ENCODE results near the gene FAM124B. TPM values are rescaled to one million over a fixed set of nuclear protein-coding genes. Genes with fewer than 3 reads are reported as not detected.

FAM124B gene
- total and polyA plus RNA-seq, 5 donors, result 0.44 to 2.1 (median 1.1) TPM

- DNase-seq, result no peak
- Histone ChIP-seq H3K4me3 (ENCODE audit: low read length) (no peak overlapping the region), H3K27me3 (ENCODE audit: control insufficient read depth, insufficient read depth) (no peaks in the 10 kb centered on the region), H3K4me1 (ENCODE audit: control insufficient read depth, insufficient read depth, low read length) (no peaks in the 10 kb centered on the region), H3K9me3 (ENCODE audit: control insufficient read depth, low read length) (no peaks in the 10 kb centered on the region), H3K27ac (ENCODE audit: low read length) (no peak overlapping the region)
- WGBS, result 59% methylated on average over 6 of the region's 6 CpGs
- intact Hi-C loops (cut with DNase I), result no loop called here
- peak in 1 of 2 donors; percentile 23 for ATAC-seq
These were observed 68.0 kb downstream of the FAM124B start for GRCh38 chr2:224333726-224334482.

- WGBS, result 77% methylated on average over 8 of the region's 8 CpGs
- intact Hi-C loops (cut with DNase I), result no loop called here
- no peak overlapping the region for H3K27ac ChIP-seq (ENCODE audit: low read length)
- no peaks in the 10 kb centered on the region for H3K27me3 ChIP-seq (ENCODE audit: control insufficient read depth, insufficient read depth)
- no peak overlapping the region for H3K4me3 ChIP-seq (ENCODE audit: low read length)
- H3K9me3 ChIP-seq (ENCODE audit: control insufficient read depth, low read length), result no peaks in the 10 kb centered on the region
- no peak for DNase-seq
- no peaks in the 10 kb centered on the region for H3K4me1 ChIP-seq (ENCODE audit: control insufficient read depth, insufficient read depth, low read length)
- no peak for ATAC-seq
These were observed 70.2 kb downstream of the FAM124B start for GRCh38 chr2:224331698-224332097.

GRCh38 chr2:224328798-224329197 lies 73.1 kb downstream of the FAM124B start:
- H3K4me1 ChIP-seq (ENCODE audit: control insufficient read depth, insufficient read depth, low read length), result no peaks in the 10 kb centered on the region
- intact Hi-C loops (cut with DNase I), result no loop called here
- no peak for ATAC-seq
- DNase-seq, result no peak
- H3K27me3 ChIP-seq (ENCODE audit: control insufficient read depth, insufficient read depth), result no peaks in the 10 kb centered on the region
- 79% methylated on average over 3 of the region's 3 CpGs for WGBS
- H3K27ac ChIP-seq (ENCODE audit: low read length), result no peak overlapping the region
- H3K9me3 ChIP-seq (ENCODE audit: control insufficient read depth, low read length), result no peaks in the 10 kb centered on the region
- H3K4me3 ChIP-seq (ENCODE audit: low read length), result no peak overlapping the region

Other genes with a start within 250 kb of the FAM124B start
- 10 to 100 TPM; 61.2 to 72.4 (median 65.2) TPM for gene CUL3, start 183.3 kb upstream of the FAM124B start, total RNA-seq
- 71.6 TPM for gene CUL3, start 183.3 kb upstream of the FAM124B start, polyA plus RNA-seq